ENCODE measurements around the gene SORCS3. TPM values are rescaled to one million over a fixed set of nuclear protein-coding genes. Genes with fewer than 3 reads are reported as not detected.

The SORCS3 gene
- total RNA-seq, 1 experiment from 2014 or later, result not detected

GRCh38 chr10:104663076-104663475 lies 22.0 kb downstream of the SORCS3 start:
- H3K36me3 Mint-ChIP-seq (ENCODE audit: insufficient read depth, unreplicated experiment), result no peaks in the 10 kb centered on the region
- BruUV-seq (replicated peaks), result no TSS peak
- H3K4me1 Mint-ChIP-seq (ENCODE audit: insufficient read depth, unreplicated experiment), result peaks cover 5% of the 10 kb centered on the region
- intact Hi-C loops (cut with micrococcal nuclease), result no loop called here
- H3K4me3 Mint-ChIP-seq (ENCODE audit: unreplicated experiment), result no peak overlapping the region
- no peaks in the 10 kb centered on the region for H3K9me3 Mint-ChIP-seq (ENCODE audit: unreplicated experiment)
- no peaks in the 10 kb centered on the region for H3K27me3 Mint-ChIP-seq (ENCODE audit: insufficient read depth, unreplicated experiment)
- TF ChIP-seq CTCF (IDR thresholded peaks at IDR 0.05; ENCODE audit: unreplicated experiment), result no peak
- ChIA-PET CTCF (interaction anchor here (0.6 to 1.0 kb wide), 2 partner anchors 81 to 109 kb away, joined by 3 read pairs; no protein-coding TSS in a partner anchor), POLR2A (no interaction called here)
- no peak for DNase-seq (ENCODE audit: unreplicated experiment)
- H3K27ac Mint-ChIP-seq (ENCODE audit: low read depth, unreplicated experiment), result no peak overlapping the region

GRCh38 chr10:104663563-104663962 lies 22.5 kb downstream of the SORCS3 start:
- peaks cover 5% of the 10 kb centered on the region for H3K4me1 Mint-ChIP-seq (ENCODE audit: insufficient read depth, unreplicated experiment)
- BruUV-seq (replicated peaks), result no TSS peak
- no peaks in the 10 kb centered on the region for H3K27me3 Mint-ChIP-seq (ENCODE audit: insufficient read depth, unreplicated experiment)
- no peak for DNase-seq (ENCODE audit: unreplicated experiment)
- H3K27ac Mint-ChIP-seq (ENCODE audit: low read depth, unreplicated experiment), result no peak overlapping the region
- POLR2A ChIA-PET, result no interaction called here
- H3K4me3 Mint-ChIP-seq (ENCODE audit: unreplicated experiment), result no peak overlapping the region
- H3K36me3 Mint-ChIP-seq (ENCODE audit: insufficient read depth, unreplicated experiment), result no peaks in the 10 kb centered on the region
- H3K9me3 Mint-ChIP-seq (ENCODE audit: unreplicated experiment), result no peaks in the 10 kb centered on the region
- no peak for TF ChIP-seq CTCF (IDR thresholded peaks at IDR 0.05; ENCODE audit: unreplicated experiment)
- intact Hi-C loops (cut with micrococcal nuclease), result no loop called here
- CTCF ChIA-PET, result interaction anchor here (0.6 kb wide), 1 partner anchor 81 kb away, joined by 3 read pairs; no protein-coding TSS in a partner anchor

GRCh38 chr10:104664205-104664604 lies 23.1 kb downstream of the SORCS3 start:
- ChIA-PET POLR2A (no interaction called here), CTCF (no interaction called here)
- Mint-ChIP-seq H3K27ac (ENCODE audit: low read depth, unreplicated experiment) (no peak overlapping the region), H3K36me3 (ENCODE audit: insufficient read depth, unreplicated experiment) (no peaks in the 10 kb centered on the region), H3K4me1 (ENCODE audit: insufficient read depth, unreplicated experiment) (peaks cover 5% of the 10 kb centered on the region), H3K9me3 (ENCODE audit: unreplicated experiment) (no peaks in the 10 kb centered on the region), H3K27me3 (ENCODE audit: insufficient read depth, unreplicated experiment) (no peaks in the 10 kb centered on the region), H3K4me3 (ENCODE audit: unreplicated experiment) (no peak overlapping the region)
- no peak for DNase-seq (ENCODE audit: unreplicated experiment)
- no peak for TF ChIP-seq CTCF (IDR thresholded peaks at IDR 0.05; ENCODE audit: unreplicated experiment)
- intact Hi-C loops (cut with micrococcal nuclease), result no loop called here
- no TSS peak for BruUV-seq (replicated peaks)

GRCh38 chr10:104665174-104665573 lies 24.1 kb downstream of the SORCS3 start:
- BruUV-seq (replicated peaks), result no TSS peak
- intact Hi-C loops (cut with micrococcal nuclease), result no loop called here
- no peaks in the 10 kb centered on the region for H3K9me3 Mint-ChIP-seq (ENCODE audit: unreplicated experiment)
- H3K27me3 Mint-ChIP-seq (ENCODE audit: insufficient read depth, unreplicated experiment), result no peaks in the 10 kb centered on the region
- H3K27ac Mint-ChIP-seq (ENCODE audit: low read depth, unreplicated experiment), result no peak overlapping the region
- DNase-seq (ENCODE audit: unreplicated experiment), result no peak
- no peak overlapping the region for H3K4me3 Mint-ChIP-seq (ENCODE audit: unreplicated experiment)
- no peak for TF ChIP-seq CTCF (IDR thresholded peaks at IDR 0.05; ENCODE audit: unreplicated experiment)
- H3K36me3 Mint-ChIP-seq (ENCODE audit: insufficient read depth, unreplicated experiment), result no peaks in the 10 kb centered on the region
- peaks cover 5% of the 10 kb centered on the region for H3K4me1 Mint-ChIP-seq (ENCODE audit: insufficient read depth, unreplicated experiment)
- ChIA-PET CTCF (no interaction called here), POLR2A (no interaction called here)
